ENCODE data around the gene SMYD4.
"Not testable (repeated sequence)": the region's sequence is repeated elsewhere in the genome, so short reads cannot be mapped to it uniquely, and the experiment has no call there.

Gene SMYD4

DNA sequence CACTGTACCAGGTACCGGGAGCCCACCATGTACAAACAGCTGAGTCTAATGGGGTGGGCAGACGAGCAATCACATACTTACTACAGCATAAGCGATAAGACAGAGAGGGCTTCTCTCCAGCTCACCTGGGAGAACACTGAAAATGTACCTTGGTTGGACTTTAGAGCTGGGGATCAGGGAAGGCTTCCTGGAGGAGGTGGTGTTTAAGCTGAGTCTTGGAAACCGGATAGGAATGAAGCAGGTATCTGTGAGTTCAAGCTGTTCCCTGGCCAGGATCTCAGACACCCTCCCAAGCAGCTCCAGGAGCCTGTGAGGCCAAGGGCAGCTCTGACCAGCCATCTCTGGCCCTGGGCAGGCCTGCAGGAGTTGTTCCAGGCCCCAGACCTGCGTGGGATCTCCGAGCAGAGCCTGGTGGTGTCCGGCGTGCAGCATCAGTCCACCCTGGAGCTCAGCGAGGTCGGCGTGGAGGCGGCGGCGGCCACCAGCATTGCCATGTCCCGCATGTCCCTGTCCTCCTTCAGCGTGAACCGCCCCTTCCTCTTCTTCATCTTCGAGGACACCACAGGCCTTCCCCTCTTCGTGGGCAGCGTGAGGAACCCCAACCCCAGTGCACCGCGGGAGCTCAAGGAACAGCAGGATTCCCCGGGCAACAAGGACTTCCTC, 75.8 kb downstream of the SMYD4 start:
- DNase-seq: no peak

DNA sequence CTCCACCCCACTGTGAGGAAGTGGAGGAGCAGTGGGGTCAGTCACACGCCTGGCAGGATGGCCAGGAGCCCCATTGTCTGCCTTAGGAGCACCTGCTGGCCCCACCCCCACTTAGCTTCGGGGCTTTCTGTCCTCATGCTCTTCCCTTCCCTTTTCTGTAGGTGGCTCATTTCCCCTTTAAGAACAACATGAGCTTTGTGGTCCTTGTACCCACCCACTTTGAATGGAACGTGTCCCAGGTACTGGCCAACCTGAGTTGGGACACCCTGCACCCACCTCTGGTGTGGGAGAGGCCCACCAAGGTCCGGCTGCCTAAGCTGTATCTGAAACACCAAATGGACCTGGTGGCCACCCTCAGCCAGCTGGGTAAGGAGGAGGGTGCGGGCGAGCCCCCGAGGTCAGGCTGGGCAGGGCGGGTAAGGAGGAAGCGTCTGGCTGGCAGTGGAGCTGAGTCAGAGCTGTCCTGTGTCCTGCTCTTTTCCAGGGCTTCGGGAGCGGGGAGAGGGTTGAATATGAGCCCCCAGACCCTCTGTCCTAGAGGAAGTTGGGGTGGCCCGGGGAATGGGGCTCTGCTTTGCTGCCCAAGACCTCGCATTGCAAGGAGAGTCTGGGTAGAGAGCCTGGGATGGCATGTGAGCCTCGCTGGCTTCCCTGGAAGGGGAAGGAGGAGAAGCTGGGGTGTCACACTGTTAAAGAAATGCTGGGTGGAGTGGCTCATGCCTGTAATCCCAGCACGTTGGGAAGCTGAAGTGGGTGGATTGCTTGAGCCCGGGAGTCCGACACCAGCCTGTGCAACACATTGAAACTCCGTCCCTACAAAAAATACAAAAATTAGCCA, 77.1 kb downstream of the SMYD4 start:
- DNase-seq: no peak

DNA sequence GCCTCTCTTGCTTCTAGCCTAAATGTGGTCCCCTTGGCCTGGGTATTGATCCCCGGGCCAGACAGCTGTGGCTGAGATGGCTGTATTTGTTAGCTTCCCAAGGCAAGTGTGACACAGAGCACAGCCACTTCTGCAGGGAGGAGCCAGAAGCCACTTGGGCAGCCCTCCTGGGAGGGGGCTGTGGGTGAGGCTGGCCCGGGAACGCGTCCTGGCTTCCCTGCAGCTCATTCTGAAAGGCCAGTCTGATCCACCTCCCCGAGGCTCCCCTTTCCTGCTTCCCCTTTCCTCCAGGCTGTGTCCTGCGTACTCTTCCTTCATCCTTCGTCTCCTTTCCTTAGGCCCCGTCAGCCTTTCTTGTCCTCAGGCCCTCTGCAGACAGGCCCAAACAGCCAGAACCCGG, 79.1 kb downstream of the SMYD4 start:
- no peak for DNase-seq

DNA sequence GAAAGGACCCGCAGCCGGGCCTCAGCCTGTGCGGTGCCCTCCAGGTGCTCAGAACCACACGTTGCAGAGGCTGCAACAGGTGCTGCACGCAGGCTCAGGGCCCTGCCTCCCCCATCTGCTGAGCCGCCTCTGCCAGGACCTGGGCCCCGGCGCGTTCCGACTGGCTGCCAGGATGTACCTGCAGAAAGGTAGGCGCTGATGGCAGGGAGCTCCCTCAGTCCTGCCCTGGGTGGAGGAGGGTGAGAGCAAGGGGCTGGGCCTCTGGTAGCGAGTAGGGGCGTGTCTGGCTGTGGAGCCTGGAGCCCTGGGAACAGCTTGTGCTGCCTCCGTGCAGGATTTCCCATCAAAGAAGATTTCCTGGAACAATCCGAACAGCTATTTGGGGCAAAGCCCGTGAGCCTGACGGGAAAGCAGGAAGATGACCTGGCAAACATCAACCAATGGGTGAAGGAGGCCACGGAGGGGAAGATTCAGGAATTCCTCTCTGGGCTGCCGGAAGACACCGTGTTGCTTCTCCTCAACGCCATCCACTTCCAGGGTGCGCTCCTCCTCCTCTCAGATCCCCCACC, 82.6 kb downstream of the SMYD4 start:
- no peak for DNase-seq

DNA sequence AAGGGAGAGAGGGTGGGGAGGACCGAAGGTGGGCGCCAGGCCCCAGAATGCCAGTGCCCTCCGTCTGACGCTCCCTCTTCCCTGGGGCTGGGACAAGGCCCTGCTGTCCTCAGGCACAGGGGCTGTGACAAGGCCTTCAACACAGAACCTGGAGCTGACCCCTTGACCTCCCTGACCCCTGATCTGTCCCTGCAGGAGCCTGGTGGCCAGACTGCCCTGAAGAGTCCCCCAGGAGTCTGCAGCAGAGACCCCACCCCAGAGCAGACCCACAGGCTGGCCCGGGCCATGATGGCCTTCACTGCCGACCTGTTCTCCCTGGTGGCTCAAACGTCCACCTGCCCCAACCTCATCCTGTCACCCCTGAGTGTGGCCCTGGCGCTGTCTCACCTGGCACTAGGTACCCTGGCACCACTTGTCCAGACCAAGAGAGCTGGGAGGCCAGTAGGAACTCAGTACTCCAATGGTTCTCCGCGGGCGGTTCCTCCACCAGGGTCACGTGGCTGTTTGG, 84.1 kb downstream of the SMYD4 start:
- DNase-seq: no peak

DNA sequence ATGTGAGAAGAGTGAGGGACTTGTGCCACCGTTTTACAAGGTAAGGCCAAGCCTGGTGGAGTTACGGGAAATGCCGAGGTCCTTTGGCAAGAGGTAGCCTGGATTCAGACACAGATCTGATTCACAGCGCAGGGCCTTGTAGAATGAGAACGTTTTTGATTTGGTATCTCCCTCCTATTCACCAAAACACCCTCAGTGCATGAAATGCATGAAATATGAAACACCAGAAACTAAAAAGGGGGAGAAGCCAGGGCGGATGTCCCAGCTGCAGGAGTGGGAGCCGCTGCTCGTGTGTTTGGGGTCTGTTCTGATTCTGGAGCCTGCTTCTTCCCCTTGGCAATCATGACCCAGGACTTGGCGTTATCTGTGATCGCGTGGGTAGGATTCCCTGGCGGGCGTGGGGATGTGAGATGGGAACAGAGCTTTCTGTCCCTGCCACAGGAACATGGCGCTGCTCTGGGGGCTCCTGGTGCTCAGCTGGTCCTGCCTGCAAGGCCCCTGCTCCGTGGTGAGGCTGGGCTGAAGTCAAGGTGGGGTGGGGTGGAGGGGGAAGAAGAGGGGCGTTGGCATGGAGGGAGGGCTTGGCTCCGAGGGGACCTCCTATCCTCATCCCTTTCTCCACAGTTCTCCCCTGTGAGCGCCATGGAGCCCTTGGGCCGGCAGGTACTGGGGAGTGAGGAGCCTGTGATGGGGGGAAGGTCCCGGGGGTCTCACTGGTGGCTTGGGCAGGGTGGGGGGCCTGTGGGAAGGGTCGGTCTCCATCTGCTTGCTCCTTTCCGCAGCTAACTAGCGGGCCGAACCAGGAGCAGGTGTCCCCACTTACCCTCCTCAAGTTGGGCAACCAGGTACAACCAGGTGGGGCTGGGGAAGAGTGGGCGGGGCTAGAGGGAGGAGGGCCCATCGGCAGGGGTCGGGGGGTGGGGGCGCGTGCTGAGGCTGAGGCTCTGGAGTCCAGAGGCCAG, 84.9 kb downstream of the SMYD4 start:
- DNase-seq: no peak

DNA sequence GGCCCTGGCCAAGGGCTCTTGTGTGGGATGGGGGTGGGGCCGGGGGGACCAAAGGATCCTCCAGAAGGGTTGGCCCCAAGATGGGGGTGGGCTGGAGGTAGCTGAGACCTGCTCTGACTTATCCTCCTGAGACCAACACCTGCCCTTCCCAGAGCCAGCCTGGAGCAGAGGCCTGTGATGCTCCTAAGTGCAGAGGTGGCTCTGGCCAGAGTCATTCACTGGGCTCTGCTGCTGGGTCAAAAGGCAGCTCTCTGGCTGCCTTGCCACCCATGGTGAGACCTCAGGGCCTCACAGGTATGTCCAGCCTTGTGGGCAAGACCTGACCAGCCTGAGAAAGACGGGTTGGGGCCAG, 86.6 kb downstream of the SMYD4 start:
- DNase-seq: no peak

DNA sequence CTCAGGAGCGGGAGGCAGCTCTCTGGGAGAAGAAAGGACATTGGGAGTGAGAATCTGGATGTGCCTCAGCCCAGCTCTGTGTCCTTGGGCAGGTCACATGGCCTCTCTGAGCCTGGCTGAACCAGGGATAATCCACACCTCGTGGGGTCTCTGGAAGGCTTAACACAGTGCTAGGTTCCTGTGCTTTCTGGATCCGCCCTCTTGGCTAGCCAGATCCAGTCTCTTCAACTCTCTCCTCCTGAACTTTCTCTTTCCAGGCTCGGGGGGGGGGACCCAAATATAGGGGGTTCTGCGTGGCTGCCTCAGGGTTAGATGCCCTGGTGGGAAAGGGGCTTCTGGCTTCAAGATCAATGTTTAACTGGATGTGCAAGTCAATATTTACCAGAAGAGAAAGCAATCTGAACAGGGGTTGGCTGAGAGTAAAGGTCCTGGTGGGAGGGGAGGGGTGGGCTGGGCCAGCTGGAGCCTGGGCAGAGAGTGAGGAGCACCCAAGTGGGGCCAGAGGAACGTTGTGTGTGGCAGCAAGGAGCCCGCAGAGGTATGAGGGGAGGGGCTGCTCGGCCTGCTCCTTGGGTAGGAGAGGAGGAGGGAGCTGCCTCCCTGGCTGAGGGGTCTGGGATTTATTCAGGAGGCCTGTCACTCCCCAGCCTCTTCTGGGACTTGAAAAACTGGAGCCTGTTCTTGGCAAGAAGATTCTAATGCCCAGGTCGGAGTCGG, 87.2 kb downstream of the SMYD4 start, which contains the start of gene SERPINF2:
SERPINF2 (plus strand) TSS at position 501 of the 717 bp plus-strand sequence. CDS start 2,125 bp downstream, outside the sequence.
- DNase-seq: no peak

DNA sequence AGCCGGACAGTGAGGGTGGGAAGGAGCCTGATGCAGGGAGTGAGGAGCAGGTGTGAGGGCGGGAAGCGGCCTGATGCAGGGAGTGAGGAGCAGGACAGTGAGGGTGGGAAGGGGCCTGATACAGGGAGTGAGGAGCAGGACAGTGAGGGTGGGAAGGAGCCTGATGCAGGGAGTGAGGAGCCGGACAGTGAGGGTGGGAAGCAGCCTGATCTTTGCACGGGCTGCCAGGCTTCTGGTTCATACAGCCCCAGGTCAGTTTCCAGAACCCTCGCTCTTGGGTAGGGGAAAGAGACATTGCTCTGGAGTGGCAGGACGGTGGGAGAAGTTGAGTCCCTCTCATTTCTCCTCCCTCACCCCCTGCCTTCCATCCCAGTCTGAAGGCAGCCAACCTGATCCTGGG, 87.8 kb downstream of the SMYD4 start:
- not testable (repeated sequence) for DNase-seq

DNA sequence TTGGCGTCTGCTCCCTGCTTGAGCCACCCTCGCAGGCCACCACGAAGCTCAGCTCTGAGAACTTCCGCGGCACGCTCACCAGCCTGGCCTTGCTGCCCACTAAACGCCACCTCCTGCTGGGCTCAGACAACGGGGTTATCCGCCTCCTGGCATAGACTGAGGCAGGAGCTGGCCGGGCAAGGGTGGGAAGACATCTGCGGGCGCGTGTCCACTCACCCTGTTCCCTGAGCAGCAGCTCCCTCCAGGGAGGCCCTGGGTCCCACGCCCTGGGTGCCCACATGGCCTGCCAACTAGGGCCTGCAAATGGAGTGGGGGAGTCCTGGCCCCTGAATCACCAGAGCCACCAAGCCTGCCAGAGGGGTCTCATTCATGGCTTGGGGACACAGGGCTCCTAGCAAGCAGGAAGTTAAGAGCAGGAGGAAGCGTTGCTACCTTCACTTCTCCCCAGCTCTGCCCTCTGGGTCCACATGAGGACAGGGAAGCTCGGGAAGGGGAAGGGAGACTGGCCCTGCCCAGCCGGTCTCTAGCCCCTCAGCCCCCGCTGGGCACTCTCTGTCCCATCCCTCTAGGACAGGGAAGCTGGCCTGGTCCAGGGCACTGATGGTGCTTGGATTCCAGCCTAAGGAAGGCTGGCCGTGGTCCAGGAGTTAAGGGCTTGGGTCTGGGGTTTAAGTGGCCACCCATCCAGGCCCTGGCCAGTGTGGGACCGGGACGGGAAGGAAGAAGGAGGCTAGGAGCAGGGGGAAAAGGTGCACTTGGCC, 92.0 kb downstream of the SMYD4 start:
- no peak for DNase-seq

DNA sequence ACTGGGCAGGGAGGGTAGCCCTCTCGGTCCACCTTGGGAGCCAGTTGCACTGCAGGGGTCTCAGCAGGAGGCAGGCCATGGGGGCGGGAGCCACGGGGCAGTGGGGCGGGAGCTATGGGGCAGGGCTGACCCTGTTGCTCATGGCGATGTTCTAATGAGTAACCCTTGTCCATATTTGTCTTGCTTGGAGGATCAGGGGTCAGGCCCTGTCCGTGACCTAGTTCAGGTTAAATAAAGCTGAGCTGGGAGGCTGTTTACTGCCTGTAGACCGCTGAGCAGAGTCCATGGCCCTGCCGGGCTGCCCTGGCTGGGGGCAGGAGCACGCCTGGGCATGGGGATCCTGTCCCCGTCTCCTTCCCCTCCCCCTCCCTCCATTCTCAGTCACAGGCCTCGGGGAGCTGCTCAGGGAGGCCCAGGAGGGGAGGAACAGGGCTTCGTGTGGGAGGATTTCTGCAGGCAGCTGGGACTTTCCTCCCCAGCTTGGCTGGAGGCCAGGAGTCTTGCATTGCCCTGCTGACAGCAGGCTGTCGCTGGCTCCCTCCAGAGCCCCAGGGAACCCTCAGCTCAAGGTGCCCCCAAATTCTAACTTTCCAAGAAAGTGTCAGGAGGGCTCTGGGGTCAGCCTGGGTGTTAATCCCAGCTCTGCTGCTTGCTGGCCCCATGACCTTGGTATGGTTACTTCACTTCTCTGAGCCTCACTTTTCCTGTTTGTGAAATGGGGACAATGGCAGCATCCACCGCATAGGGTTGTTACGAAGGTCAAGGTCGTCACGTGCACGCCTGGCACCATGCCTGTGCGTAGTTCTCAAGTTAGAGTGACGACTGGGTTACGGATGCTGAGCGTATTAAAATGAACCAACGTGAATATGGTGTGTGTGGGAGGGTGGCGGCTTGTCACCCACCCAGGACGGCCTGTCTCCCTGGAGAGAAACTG, 93.1 kb downstream of the SMYD4 start:
- peak; percentile 50 for DNase-seq

DNA sequence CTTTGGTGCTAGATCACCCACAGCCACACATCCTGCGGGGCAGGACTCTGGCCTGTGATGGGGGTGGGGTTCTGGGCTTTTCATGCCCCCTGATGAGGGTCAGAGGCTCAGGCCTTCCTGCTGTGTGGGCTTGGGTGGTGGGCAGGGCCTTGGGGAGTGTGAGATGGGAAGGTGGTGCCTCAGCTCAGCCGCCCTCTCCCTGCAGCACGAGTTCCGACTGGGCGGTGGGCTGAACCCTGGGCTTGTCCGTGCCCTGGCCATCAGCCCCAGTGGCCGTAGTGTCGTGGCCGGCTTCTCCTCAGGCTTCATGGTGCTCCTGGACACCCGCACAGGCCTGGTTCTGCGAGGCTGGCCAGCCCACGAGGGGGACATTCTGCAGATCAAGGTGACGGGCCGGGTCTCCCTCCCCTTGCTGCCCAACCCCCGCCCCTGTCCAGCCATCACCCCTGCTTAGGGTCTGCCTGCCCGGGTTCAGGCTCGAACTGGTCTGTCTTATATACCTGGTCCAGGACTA, 93.8 kb downstream of the SMYD4 start:
- DNase-seq: no peak

DNA sequence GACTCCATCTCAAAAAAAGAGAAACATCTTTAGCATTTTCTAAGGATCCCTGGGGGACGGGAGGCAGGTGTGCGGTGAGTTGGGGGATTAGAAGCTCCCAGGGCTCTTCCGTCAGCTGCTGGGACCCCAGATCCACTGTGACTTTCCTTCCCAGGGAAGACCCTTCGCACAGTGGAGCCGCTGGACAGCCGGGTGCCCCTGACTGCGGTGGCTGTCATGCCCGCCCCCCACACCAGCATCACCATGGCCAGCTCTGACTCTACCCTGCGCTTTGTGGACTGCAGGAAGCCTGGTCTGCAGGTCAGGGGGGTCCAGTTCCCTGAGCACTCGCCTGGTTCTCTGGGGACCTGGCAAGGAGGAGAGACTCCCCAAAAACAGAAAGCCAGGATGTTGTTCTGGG, 94.3 kb downstream of the SMYD4 start:
- DNase-seq: no peak

DNA sequence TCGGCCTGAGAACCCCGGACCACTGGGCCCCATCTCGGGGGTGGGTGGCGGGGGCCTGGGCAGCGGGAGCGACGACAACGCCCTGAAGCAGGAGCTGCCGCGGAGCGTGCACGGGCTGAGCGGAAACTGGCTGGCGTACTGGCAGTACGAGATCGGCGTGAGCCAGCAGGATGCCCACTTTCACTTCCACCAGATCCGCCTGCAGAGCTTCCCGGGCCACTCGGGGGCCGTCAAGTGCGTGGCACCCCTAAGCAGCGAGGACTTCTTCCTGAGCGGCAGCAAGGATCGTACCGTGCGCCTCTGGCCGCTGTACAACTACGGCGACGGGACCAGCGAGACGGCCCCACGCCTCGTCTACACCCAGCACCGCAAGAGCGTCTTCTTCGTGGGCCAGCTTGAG, 95.9 kb downstream of the SMYD4 start:
- no peak for DNase-seq

DNA sequence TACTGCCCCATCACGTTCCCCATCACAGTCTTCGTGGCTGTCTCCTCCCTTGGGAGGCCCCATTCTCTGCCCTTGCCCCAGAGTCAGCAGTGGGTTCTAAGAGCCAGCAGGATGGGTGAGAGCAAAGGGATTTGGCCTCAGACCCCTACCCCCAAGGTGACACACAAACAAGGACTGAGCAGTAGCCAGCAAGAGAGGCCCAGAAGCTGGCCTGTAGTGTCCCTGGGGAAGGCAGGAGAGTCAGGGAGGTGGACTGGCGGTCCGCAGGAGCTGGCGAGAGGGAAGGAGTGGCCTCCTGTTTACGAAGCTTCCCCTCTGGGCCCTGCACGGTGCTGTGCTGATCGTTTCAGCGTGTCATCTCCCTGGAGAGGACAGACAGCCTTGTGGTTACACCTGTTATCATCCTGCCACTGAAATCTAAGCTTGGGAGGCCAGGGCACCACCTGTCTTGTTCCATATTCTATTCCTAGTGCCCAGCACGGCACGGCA, 96.8 kb downstream of the SMYD4 start:
- no peak for DNase-seq

DNA sequence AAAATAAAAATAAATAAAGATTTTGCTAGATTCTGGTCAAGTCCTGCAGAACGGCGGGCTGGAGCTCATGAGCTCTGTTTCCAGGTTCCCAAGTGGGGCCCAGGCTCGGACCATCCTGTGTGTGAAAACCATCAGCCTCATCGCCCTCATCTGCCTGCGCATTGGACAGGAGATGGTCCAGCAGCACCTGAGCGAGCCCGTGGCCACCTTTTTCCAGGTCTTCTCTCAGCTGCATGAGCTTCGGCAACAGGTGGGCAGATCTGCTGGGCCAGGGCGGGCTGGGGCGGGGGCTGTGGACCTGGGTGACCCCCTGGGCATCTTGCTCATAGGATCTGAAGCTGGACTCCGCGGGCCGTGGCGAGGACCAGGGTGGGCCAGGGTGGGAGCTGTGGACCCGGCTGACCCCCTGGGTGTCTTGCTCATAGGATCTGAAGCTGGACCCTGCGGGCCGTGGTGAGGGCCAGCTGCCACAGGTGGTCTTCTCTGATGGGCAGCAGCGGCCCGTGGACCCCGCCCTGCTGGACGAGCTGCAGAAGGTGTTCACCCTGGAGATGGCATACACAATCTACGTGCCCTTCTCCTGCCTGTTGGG, 97.4 kb downstream of the SMYD4 start:
- DNase-seq: no peak

DNA sequence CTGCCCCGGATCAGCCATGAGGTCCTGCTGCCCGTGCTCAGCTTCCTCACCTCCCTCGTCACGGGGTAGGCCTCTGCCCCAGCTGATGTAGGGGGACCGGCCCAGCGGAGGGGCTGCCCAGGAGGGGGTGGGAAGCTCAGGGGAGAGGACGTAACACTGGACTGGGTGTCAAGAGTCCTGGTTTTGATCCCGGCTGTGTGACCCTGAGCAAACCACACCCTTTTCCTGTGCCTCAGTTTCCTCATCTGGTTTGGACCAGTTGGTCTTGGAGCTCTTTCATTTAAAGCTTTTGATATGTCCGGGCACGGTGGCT, 98.6 kb downstream of the SMYD4 start:
- no peak for DNase-seq

DNA sequence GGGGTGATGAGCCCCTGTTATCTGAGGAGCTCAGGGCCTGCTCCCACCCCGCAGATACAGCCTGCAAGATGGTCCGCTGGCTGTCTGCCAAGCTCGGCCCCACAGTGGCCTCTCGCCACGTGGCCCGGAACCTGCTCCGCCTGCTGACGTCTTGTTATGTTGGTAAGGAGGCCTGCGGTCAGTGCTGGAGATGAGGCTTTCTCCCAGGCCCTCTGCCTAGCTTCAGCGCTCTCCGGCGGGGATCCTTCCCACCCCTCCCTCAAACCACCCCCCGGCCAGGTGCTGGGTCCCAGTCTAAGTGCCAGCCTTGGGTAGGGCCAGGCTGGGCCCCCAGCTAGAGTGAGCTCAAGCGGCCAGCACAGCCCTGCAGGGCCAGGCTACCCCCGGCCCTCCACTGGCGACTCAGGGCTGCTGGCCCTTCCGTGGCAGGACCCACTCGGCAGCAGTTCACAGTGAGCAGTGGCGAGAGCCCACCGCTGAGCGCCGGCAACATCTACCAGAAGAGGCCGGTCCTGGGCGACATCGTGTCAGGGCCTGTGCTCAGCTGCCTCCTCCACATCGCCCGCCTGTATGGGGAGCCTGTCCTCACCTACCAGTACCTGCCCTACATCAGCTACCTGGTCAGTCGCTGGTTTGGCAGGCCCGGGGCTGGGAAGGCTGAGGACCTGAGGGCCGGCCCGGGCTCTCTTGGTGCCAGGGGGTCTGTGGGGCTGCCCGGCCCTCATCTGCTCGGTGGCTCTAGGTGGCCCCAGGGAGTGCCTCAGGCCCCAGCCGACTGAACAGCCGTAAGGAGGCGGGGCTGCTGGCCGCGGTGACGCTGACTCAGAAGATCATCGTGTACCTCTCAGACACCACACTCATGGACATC, 99.1 kb downstream of the SMYD4 start:
- no peak for DNase-seq

DNA sequence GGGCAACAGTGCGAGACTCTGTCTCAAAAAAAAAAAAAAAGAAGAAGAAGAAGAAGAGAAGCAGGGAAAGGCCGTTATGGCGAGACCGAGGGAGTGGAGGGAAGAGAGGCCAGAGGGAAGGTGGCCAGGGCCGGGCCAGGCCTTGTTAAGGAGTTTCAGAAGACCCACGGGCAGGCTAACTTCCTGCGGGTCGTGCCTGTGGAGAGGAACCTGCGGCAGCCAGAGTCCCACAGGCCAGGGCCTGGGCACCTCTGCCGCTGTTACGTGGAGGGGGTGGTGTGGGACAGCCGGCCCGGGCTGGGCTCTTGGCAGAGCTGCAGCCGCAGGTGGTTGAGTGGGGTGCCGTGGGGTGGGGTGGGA, 99.8 kb downstream of the SMYD4 start:
- no peak for DNase-seq

Data from stimulated activated CD4-positive, alpha-beta T cell treated with anti-CD3 and anti-CD28 coated beads, Interleukin-12 subunit alpha, Interleukin-12 subunit beta, amount 100 ng/mL, for 4 hours (primary cell).